ENCODE data around the gene FANCC.
"Not testable (repeated sequence)": the region's sequence is repeated elsewhere in the genome, so short reads cannot be mapped to it uniquely, and the experiment has no call there.

Gene FANCC

GRCh38 chr9:95329061-95329460 lies 11.6 kb upstream of the FANCC start:
- DNase-seq, result not testable (repeated sequence)

- DNase-seq, result no peak
These were observed 9.8 kb upstream of the FANCC start for GRCh38 chr9:95327239-95327865.

- DNase-seq, result no peak
These were observed 7.7 kb upstream of the FANCC start for GRCh38 chr9:95325221-95325620.

GRCh38 chr9:95317893-95318211 lies 343 bp upstream of the FANCC start:
- no peak for DNase-seq

- peak; percentile 85 for DNase-seq
These were observed 753 bp downstream of the FANCC start for GRCh38 chr9:95316794-95317118.

GRCh38 chr9:95316274-95316673 lies 1.2 kb downstream of the FANCC start:
- peak; percentile 24 for DNase-seq

- DNase-seq, result no peak
These were observed 2.3 kb downstream of the FANCC start for GRCh38 chr9:95315108-95315746.

- DNase-seq, result peak; percentile 71
These were observed 4.5 kb downstream of the FANCC start for GRCh38 chr9:95313010-95313498.

GRCh38 chr9:95311961-95312360 lies 5.5 kb downstream of the FANCC start:
- no peak for DNase-seq

- peak; percentile 24 for DNase-seq
These were observed 10.0 kb downstream of the FANCC start for GRCh38 chr9:95307538-95307937.

- no peak for DNase-seq
These were observed 10.7 kb downstream of the FANCC start for GRCh38 chr9:95306819-95307218.

GRCh38 chr9:95305770-95306492 lies 11.6 kb downstream of the FANCC start:
- DNase-seq, result no peak

- no peak for DNase-seq
These were observed 15.0 kb downstream of the FANCC start for GRCh38 chr9:95302479-95302878.

GRCh38 chr9:95297760-95298159 lies 19.7 kb downstream of the FANCC start:
- no peak for DNase-seq

GRCh38 chr9:95297316-95297715 lies 20.2 kb downstream of the FANCC start:
- no peak for DNase-seq

GRCh38 chr9:95296761-95297160 lies 20.7 kb downstream of the FANCC start:
- no peak for DNase-seq

- not testable (repeated sequence) for DNase-seq
These were observed 24.2 kb downstream of the FANCC start for GRCh38 chr9:95293296-95293695.

- DNase-seq, result no peak
These were observed 25.3 kb downstream of the FANCC start for GRCh38 chr9:95292226-95292625.

GRCh38 chr9:95286151-95286550 lies 31.4 kb downstream of the FANCC start:
- DNase-seq, result no peak

- DNase-seq, result no peak
These were observed 32.2 kb downstream of the FANCC start for GRCh38 chr9:95285307-95285706.

- DNase-seq, result no peak
These were observed 33.1 kb downstream of the FANCC start for GRCh38 chr9:95284162-95285080.

GRCh38 chr9:95283673-95284072 lies 33.8 kb downstream of the FANCC start:
- DNase-seq, result no peak

GRCh38 chr9:95282332-95282731 lies 35.2 kb downstream of the FANCC start:
- DNase-seq, result no peak
